OCI-LY7 (cell line): ENCODE measurements around the gene KLHL21. TPM values are rescaled to one million over a fixed set of nuclear protein-coding genes. Genes with fewer than 3 reads are reported as not detected.

Experiments used
- BruUV-seq: library from RNA; stranded (reverse); fragments of 400-500 nt; replicated peaks from 2 replicates; lab custom pipeline; 2021; lab: Mats Ljungman, UMichigan
- CTCF ChIA-PET: fragments of 300-600 bp; sonication (Branson Sonifier 250); formaldehyde crosslinking; loops from one replicate; lab custom pipeline; 2022; ENCODE audit warnings: antibody characterized with exemption; ENCODE audit not compliant: unreplicated experiment; lab: Charles Lee
- POLR2A ChIA-PET: fragments of 300-600 bp; sonication (Branson Sonifier 250); formaldehyde crosslinking; loops from one replicate; lab custom pipeline; 2022; ENCODE audit warnings: antibody characterized with exemption; lab: Charles Lee
- DNase-seq: peaks from one replicate; pipeline ENCODE4 v3.0.0-alpha.2; 2015; ENCODE audit warnings: low spot score
- H2AFZ ChIP-seq: fragments of 200-600 bp; sonication (generic), shearing (Covaris generic); 2 replicates; pipeline ENCODE4 v1.6.1; 2014; ENCODE audit warnings: mild to moderate bottlenecking, antibody characterized with exemption, low read length, moderate library complexity
- H3K27ac ChIP-seq: fragments of 200-600 bp; sonication (generic); 2 replicates; pipeline ENCODE4 v1.5.1; 2014; ENCODE audit warnings: mixed run types, low read depth, mild to moderate bottlenecking, moderate library complexity, low read length, inconsistent platforms; ENCODE audit not compliant: poor library complexity, severe bottlenecking
- H3K36me3 ChIP-seq: fragments of 200-600 bp; sonication (generic); 2 replicates; pipeline ENCODE4 v1.6.1; 2014; ENCODE audit warnings: mild to moderate bottlenecking, antibody characterized with exemption, low read length, moderate library complexity, mixed read lengths; ENCODE audit not compliant: insufficient read depth
- H3K4me1 ChIP-seq: fragments of 200-600 bp; sonication (generic); 2 replicates; pipeline ENCODE4 v1.5.1; 2014; ENCODE audit warnings: mild to moderate bottlenecking, low read length; ENCODE audit not compliant: insufficient read depth, poor library complexity, severe bottlenecking
- H3K4me2 ChIP-seq: fragments of 200-600 bp; sonication (generic); 2 replicates; pipeline ENCODE4 v1.6.1; 2014; ENCODE audit warnings: mild to moderate bottlenecking, low read length
- H3K4me3 ChIP-seq: fragments of 200-600 bp; sonication (generic); 2 replicates; pipeline ENCODE4 v1.5.1; 2014; ENCODE audit warnings: mild to moderate bottlenecking, low read depth, low read length; ENCODE audit not compliant: poor library complexity, severe bottlenecking
- H3K79me2 ChIP-seq: fragments of 200-600 bp; sonication (generic); 2 replicates; pipeline ENCODE4 v1.6.1; 2016; ENCODE audit warnings: low read depth, mild to moderate bottlenecking, low read length, moderate library complexity, mixed read lengths; ENCODE audit not compliant: insufficient read depth
- H3K9me2 ChIP-seq: fragments of 200-600 bp; sonication (generic); 2 replicates; pipeline ENCODE4 v1.6.1; 2016; ENCODE audit warnings: mild to moderate bottlenecking, low read length, mixed read lengths; ENCODE audit not compliant: insufficient read depth
- H3K9me3 ChIP-seq: fragments of 200-600 bp; sonication (generic); 2 replicates; pipeline ENCODE4 v1.6.1; 2014; ENCODE audit warnings: mild to moderate bottlenecking, mixed run types, low read length, mixed read lengths
- H4K20me1 ChIP-seq: fragments of 200-600 bp; sonication (generic); 2 replicates; pipeline ENCODE4 v1.6.1; 2014; ENCODE audit warnings: mild to moderate bottlenecking, antibody characterized with exemption, low read length, moderate library complexity, mixed read lengths; ENCODE audit not compliant: insufficient read depth
- EZH2phosphoT487 ChIP-seq: fragments of 200-600 bp; sonication (generic); IDR thresholded peaks from 2 replicates; pipeline ENCODE4 v1.6.1; 2018; ENCODE audit warnings: low read depth, borderline replicate concordance, mild to moderate bottlenecking, mixed run types, antibody characterized with exemption, low read length, moderate library complexity, mixed read lengths
- intact Hi-C: fragments of 100-400 bp; cut with micrococcal nuclease; formaldehyde crosslinking; loops from one replicate; pipeline ENCODE4 v1.10.0; 2022; ENCODE audit not compliant: unreplicated experiment
- total RNA-seq, 2 experiments: library from RNA; depleted of rRNA in 1 of 2; stranded (reverse); fragments of >200 nt in 1 of 2; shearing (Covaris generic) in 1 of 2; gene quantifications; 2 replicates each; pipeline ENCODE4 v1.2.3, GENCODE V29; 2014 to 2022
- TF ChIP-seq, protein P1 (sequence below): fragments of 200-600 bp; sonication (generic); conservative IDR thresholded peaks from 2 replicates; pipeline ENCODE4 v1.5.1; 2014; ENCODE audit warnings: mild to moderate bottlenecking, antibody characterized with exemption, low read length, moderate library complexity, mixed read lengths

The KLHL21 gene
- total RNA-seq, 2 experiments from 2014 or later = 7.4 to 7.6 TPM

DNA sequence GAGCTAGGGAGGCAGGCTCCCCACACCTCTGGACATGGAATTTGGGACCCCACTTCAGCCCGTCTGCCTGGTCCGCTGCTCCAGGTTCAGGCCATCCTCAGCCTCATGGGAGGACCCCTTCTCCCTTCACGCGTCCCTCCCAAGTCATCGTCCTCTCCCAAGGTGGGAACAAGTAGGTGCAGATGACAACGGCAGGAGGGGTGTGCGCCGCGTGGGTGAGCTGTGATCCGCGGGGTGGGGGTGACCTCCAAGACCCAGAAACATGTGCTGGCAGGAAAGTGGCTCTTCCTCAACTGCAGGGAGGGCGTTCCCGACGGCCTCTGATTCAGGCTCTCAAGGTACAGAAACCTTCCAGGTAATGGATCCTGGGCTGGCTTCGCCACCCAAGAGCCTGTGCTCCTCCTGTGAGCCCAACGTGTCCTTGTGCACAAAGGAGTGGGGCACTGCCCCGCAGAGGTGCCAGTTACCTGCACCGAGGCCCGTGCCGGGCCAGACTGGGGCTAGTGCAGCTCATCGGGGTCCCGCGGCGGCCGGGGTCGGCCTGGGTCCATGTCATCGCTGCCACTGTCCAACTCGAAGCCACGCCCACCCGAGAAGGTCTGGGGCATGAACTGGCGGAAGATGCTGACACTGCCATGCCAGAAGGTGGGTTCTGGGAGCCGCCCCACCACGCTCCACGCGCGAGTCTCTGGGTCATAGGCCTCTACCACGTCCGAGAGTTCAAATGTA lies 9.6 kb downstream of the KLHL21 start:
- Histone ChIP-seq H4K20me1 (no peaks in the 10 kb centered on the region), H3K36me3 (peaks cover 59% of the 10 kb centered on the region), H3K9me2 (no peaks in the 10 kb centered on the region), H3K27ac (no peak overlapping the region), H2AFZ (no peak overlapping the region), H3K4me1 (no peaks in the 10 kb centered on the region), H3K9me3 (no peaks in the 10 kb centered on the region), H3K4me2 (no peak overlapping the region), H3K79me2 (no peaks in the 10 kb centered on the region), H3K4me3 (no peak overlapping the region)
- no TSS peak for BruUV-seq
- intact Hi-C loops = no loop called here
- DNase-seq = no peak
- CTCF ChIA-PET = no interaction called here
- TF ChIP-seq, protein P1, sequence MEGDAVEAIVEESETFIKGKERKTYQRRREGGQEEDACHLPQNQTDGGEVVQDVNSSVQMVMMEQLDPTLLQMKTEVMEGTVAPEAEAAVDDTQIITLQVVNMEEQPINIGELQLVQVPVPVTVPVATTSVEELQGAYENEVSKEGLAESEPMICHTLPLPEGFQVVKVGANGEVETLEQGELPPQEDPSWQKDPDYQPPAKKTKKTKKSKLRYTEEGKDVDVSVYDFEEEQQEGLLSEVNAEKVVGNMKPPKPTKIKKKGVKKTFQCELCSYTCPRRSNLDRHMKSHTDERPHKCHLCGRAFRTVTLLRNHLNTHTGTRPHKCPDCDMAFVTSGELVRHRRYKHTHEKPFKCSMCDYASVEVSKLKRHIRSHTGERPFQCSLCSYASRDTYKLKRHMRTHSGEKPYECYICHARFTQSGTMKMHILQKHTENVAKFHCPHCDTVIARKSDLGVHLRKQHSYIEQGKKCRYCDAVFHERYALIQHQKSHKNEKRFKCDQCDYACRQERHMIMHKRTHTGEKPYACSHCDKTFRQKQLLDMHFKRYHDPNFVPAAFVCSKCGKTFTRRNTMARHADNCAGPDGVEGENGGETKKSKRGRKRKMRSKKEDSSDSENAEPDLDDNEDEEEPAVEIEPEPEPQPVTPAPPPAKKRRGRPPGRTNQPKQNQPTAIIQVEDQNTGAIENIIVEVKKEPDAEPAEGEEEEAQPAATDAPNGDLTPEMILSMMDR = no peak
- TF ChIP-seq EZH2phosphoT487 = no peak
- POLR2A ChIA-PET = no interaction called here

GRCh38 chr1:6592441-6592840 lies 10.2 kb downstream of the KLHL21 start:
- Histone ChIP-seq H3K4me1 (peaks cover 3% of the 10 kb centered on the region), H3K27ac (no peak overlapping the region), H3K4me2 (no peak overlapping the region), H3K9me3 (no peaks in the 10 kb centered on the region), H2AFZ (no peak overlapping the region), H4K20me1 (no peaks in the 10 kb centered on the region), H3K79me2 (no peaks in the 10 kb centered on the region), H3K36me3 (peaks cover 59% of the 10 kb centered on the region), H3K4me3 (no peak overlapping the region), H3K9me2 (no peaks in the 10 kb centered on the region)
- no TSS peak for BruUV-seq
- no peak for TF ChIP-seq EZH2phosphoT487
- TF ChIP-seq, protein P1 = no peak
- intact Hi-C loops = no loop called here
- ChIA-PET POLR2A (no interaction called here), CTCF (no interaction called here)
- DNase-seq = no peak

- TF ChIP-seq EZH2phosphoT487 = no peak
- TF ChIP-seq, protein P1 = no peak
- intact Hi-C loops = no loop called here
- Histone ChIP-seq H3K27ac (no peak overlapping the region), H3K4me1 (peaks cover 10% of the 10 kb centered on the region), H3K4me2 (no peak overlapping the region), H3K79me2 (no peaks in the 10 kb centered on the region), H3K9me3 (no peaks in the 10 kb centered on the region), H3K4me3 (no peak overlapping the region), H2AFZ (no peak overlapping the region), H3K36me3 (peaks cover 61% of the 10 kb centered on the region), H4K20me1 (no peaks in the 10 kb centered on the region), H3K9me2 (no peaks in the 10 kb centered on the region)
- ChIA-PET CTCF (no interaction called here), POLR2A (no interaction called here)
- BruUV-seq = no TSS peak
- DNase-seq = no peak
Measured at GRCh38 chr1:6591644-6592043, 11.0 kb downstream of the KLHL21 start.
